DOHH2 (cell line): ENCODE measurements around the gene OR8K1.

Experiments used
- H3F3A ChIP-seq: fragments of 200-600 bp; sonication (generic), shearing (Covaris generic); 2 replicates; pipeline ENCODE4 v1.6.0; 2016; ENCODE audit warnings: antibody characterized with exemption, mild to moderate bottlenecking; ENCODE audit not compliant: control insufficient read depth, insufficient read depth
- H3K27ac ChIP-seq: fragments of 200-600 bp; sonication (generic); 2 replicates; pipeline ENCODE4 v1.5.1; 2014; ENCODE audit warnings: low read depth, mild to moderate bottlenecking, low read length, moderate library complexity
- H3K27me3 ChIP-seq: fragments of 200-600 bp; sonication (generic); 2 replicates; pipeline ENCODE4 v1.6.1; 2014; ENCODE audit warnings: mild to moderate bottlenecking, low read length, mixed read lengths; ENCODE audit not compliant: control insufficient read depth
- H3K36me3 ChIP-seq: fragments of 200-600 bp; sonication (generic); 2 replicates; pipeline ENCODE4 v1.6.1; 2014; ENCODE audit warnings: mild to moderate bottlenecking, low read length, moderate library complexity, mixed read lengths; ENCODE audit not compliant: control insufficient read depth
- H3K4me1 ChIP-seq: fragments of 200-600 bp; sonication (generic); 2 replicates; pipeline ENCODE4 v1.6.1; 2014; ENCODE audit warnings: mild to moderate bottlenecking, low read length, mixed read lengths; ENCODE audit not compliant: control insufficient read depth
- H3K4me2 ChIP-seq: fragments of 200-600 bp; sonication (generic); 2 replicates; pipeline ENCODE4 v1.6.0; 2014; ENCODE audit warnings: mild to moderate bottlenecking, low read length, moderate library complexity
- H3K4me3 ChIP-seq: fragments of 200-600 bp; sonication (generic); 2 replicates; pipeline ENCODE4 v1.5.1; 2014; ENCODE audit warnings: mild to moderate bottlenecking, low read length, mixed read lengths
- H3K79me2 ChIP-seq: fragments of 200-600 bp; sonication (generic); 2 replicates; pipeline ENCODE4 v1.6.1; 2014; ENCODE audit warnings: mild to moderate bottlenecking, low read length, mixed read lengths; ENCODE audit not compliant: control insufficient read depth
- H3K9me2 ChIP-seq: fragments of 200-600 bp; sonication (generic); replicated peaks from 2 replicates; pipeline ENCODE4 v1.6.1; 2014; ENCODE audit warnings: mild to moderate bottlenecking, low read length, mixed read lengths; ENCODE audit not compliant: control insufficient read depth
- H3K9me3 ChIP-seq: fragments of 200-600 bp; sonication (generic); 2 replicates; pipeline ENCODE4 v1.6.1; 2014; ENCODE audit warnings: antibody characterized with exemption, low read length, mixed read lengths; ENCODE audit not compliant: control insufficient read depth, insufficient read depth
- H4K20me1 ChIP-seq: fragments of 200-600 bp; sonication (generic); 2 replicates; pipeline ENCODE4 v1.6.0; 2014; ENCODE audit warnings: low read depth, mild to moderate bottlenecking, antibody characterized with exemption, low read length, moderate library complexity; ENCODE audit not compliant: control insufficient read depth, insufficient read depth
- CTCF ChIP-seq: fragments of 200-600 bp; sonication (generic); IDR thresholded peaks from one replicate; pipeline ENCODE4 v1.5.1; 2014; ENCODE audit warnings: antibody characterized with exemption, mild to moderate bottlenecking, low read depth, low read length; ENCODE audit not compliant: poor library complexity, severe bottlenecking
- EZH2phosphoT487 ChIP-seq: fragments of 200-600 bp; sonication (generic); IDR thresholded peaks from 2 replicates; pipeline ENCODE4 v1.6.1; 2017; ENCODE audit warnings: borderline replicate concordance, mild to moderate bottlenecking, antibody characterized with exemption, low read length, moderate library complexity, mixed read lengths

OR8K1 gene

GRCh38 chr11:56394381-56394780 lies 48.5 kb downstream of the OR8K1 start:
- Histone ChIP-seq H3K9me2 (no peaks in the 10 kb centered on the region), H3K36me3 (no peaks in the 10 kb centered on the region), H3K79me2 (no peaks in the 10 kb centered on the region), H3K27ac (no peak overlapping the region), H3K4me1 (no peaks in the 10 kb centered on the region), H3K27me3 (no peaks in the 10 kb centered on the region), H4K20me1 (no peaks in the 10 kb centered on the region), H3K4me3 (no peak overlapping the region), H3K4me2 (no peak overlapping the region), H3F3A (no peaks in the 10 kb centered on the region), H3K9me3 (no peaks in the 10 kb centered on the region; the same call in 1 of the 2 replicates)
- no peak for TF ChIP-seq CTCF
- no peak for TF ChIP-seq EZH2phosphoT487

GRCh38 chr11:56396047-56396446 lies 50.2 kb downstream of the OR8K1 start:
- TF ChIP-seq CTCF = no peak
- no peak for TF ChIP-seq EZH2phosphoT487
- Histone ChIP-seq H3K9me3 (no peaks in the 10 kb centered on the region), H3K79me2 (no peaks in the 10 kb centered on the region), H3K36me3 (no peaks in the 10 kb centered on the region), H3K9me2 (no peaks in the 10 kb centered on the region), H3K4me2 (no peak overlapping the region), H4K20me1 (no peaks in the 10 kb centered on the region), H3K4me3 (no peak overlapping the region), H3K27ac (no peak overlapping the region), H3F3A (no peaks in the 10 kb centered on the region), H3K27me3 (no peaks in the 10 kb centered on the region), H3K4me1 (no peaks in the 10 kb centered on the region)
